CD4-positive, alpha-beta T cell treated with Interferon gamma for 1 hour (primary cell): Measurements from ENCODE around the gene OTOS.
A peak's percentile ranks its signal among the peaks of the same experiment; 100 is the strongest.

Source experiments
- DNase-seq: peaks from one replicate; pipeline ENCODE4 v3.0.0-alpha.2; 2020

Gene OTOS

DNA sequence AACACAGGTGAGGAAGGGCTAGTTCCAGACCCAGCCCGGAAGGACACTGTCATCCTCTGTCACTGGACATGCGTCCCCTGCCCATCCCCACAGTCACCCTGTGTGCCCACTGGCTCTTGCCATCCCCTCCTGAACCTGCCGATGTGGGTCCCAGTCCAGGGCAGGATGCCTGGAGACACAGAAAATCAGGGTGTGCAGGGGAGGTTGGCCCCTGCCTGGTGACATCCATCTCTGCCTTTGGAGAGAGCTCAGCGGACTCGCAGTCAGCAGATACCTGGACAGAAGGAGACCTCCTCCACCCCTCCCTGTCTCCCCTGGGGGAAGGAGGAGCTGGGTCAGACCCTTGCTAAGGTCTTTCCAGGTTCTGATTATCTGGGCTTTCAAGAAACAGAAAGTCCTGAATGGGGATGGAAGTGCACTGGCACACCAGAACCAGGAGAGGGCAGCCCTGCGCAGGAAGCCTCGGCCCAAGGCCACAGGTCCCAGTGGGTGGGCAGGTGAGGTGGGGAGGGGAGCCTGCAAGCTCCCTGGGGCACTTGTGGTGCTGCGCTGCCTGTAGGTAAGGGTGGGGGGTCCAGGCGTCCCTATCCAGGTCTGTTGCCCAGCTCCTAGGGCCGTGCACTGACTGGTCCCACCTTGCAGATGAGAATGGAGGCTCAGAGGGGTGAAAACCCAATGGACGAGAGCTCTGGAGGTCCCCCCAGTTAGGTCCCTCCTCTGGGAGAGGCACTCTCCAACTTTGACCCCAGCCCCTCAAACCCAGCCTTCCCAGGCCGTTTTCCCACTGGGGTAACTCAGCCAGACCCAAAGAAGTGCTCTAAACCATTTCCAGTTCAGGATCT lies 9.7 kb upstream of the OTOS start:
- DNase-seq, result no peak

GRCh38 chr2:240147911-240148587 lies 7.6 kb upstream of the OTOS start:
- DNase-seq, result no peak

GRCh38 chr2:240147382-240147781 lies 6.9 kb upstream of the OTOS start:
- no peak for DNase-seq

DNA sequence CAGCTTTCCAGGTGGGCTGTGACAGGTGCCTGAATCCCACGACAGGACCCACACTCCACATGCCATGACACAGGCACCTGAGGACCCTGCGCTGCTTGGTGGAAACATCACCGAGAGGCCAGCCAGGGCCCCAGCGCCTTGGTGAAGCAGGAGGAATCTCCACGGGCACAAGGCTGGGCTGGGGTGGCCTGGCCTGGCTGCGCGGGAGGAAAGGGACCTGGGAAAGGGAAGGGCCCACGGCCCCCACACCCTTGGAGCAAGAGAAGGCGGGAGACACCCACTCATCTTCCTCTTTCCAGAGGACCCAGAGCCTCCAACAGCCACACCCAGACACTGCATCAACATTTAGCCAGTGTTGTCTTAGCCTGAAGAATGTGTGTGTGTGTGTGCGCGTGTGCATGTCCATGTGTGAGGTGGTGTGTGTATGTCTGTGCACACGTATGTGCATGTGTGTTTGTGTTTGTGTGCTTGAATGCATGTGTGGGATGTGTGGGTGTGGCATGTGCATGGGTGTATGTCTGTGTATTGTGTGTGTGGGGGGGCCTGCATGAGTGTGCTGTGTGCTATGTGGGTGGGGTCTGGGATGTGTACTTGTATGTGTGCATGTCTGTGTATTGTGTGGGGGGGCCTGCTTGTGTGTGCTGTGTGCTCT lies 6.3 kb upstream of the OTOS start:
- DNase-seq, result no peak

DNA sequence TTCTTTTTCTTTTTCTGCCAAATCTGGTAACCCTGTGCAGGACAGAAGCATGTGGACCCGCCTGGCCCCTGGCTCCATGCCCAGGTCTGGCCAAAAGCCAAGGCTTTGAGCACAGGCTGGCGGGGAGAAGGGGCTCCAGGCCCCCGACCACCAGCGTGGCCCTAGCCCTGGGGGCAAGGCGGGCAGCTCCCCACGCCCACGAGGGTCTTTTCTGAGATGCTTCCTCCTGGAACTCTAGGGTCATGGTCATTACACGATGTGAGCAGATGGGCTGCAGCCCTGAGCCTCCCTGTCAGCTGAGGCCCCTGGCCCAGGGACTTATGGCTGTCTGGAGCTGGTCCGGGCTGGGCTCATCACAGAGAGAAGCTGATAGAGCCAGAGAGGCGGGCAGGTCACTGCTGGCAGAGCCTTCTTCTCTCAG lies 5.7 kb upstream of the OTOS start:
- no peak for DNase-seq

- no peak for DNase-seq
Measured at GRCh38 chr2:240145461-240145860, 5.0 kb upstream of the OTOS start.

DNA sequence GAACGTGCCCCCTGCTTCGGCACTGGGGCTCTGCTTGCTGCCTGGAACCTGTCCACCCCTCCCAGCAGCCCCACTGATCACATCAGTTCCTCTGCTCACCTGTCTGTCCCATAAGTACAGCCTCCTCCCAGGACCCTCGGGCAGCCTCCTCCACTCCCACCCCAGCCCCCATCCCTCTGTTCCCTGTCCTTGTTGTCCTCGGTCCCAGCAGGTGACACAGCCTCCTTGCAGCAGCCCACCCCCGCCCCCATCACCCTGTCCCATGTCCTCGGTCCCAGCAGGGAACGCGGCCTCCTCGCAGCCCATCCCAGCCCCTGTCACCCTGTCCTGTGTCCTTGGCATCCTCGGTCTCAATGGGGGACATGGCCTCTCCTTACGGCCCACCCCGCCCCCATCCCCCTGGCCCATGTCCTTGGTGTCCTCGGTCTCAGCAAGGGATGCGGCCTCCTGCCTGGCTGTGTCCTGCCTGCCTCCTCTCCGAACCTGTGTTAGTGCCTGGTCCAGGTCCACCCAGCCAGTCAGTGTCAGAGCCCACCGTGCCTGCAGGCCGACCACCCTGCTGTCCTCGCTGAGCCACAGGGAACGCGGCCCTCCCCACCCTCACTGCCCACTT lies 4.3 kb upstream of the OTOS start:
- DNase-seq, result no peak

DNA sequence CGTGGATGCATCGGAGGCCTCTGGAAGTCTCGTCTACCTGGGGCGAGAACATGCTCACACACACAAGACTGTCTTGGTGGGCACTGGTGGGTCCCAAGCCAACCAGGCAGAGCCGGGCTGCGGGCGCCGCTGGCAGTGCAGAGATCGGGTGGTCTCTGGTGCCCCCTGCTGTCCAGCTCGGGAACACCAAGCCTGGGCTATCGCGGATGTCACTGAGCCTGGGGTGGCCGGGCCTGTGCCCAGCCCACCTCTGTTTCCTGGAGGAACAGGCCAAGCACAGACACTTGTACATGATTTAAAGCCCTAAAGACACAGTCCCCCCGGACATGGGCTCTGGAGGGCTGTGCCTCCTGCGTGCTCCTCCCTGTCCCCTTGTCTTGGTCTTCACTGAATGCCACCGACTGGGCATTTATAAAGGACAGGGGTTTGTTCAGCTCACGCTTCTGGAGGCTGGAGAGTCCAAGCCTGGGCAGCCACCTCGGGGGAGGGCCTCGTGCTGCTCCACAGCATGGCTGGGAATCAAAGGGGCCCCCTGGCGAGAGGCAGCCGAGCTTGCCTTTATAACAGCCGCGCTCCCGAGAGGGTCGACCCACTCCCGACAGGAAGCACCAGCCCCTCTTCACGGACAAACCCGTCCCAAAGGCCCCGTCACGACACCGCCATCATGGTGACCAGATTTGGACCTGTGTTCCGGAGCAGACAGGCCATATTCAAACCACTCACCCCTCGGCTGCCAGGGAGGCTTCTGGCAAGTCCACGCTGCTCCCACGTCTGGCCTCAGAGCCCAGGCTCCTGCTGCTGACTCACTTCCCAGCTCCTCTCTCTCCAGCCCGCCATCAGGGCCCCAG lies 3.6 kb upstream of the OTOS start:
- peak; percentile 67 for DNase-seq

- DNase-seq, result no peak
Measured at GRCh38 chr2:240143276-240143675, 2.8 kb upstream of the OTOS start.

DNA sequence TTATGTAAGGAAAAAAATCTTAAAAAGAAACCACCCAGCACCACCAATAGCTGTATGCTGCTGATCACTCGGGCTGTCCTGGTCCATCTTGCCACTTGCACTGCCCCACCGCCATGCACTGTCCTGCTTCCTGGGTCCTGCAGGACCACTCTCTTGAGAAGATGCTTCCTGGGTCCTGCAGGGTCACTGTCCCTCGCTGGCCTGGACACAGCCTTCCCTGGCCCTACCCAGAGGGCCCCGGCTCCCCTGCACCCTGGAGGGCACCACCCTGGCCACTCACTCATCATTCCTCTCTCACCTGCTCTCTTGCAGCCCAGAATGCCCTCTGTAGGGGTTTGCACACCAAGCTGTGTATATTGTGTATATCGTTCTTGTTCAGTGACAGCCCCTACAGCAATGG lies 2.4 kb upstream of the OTOS start:
- no peak for DNase-seq

DNA sequence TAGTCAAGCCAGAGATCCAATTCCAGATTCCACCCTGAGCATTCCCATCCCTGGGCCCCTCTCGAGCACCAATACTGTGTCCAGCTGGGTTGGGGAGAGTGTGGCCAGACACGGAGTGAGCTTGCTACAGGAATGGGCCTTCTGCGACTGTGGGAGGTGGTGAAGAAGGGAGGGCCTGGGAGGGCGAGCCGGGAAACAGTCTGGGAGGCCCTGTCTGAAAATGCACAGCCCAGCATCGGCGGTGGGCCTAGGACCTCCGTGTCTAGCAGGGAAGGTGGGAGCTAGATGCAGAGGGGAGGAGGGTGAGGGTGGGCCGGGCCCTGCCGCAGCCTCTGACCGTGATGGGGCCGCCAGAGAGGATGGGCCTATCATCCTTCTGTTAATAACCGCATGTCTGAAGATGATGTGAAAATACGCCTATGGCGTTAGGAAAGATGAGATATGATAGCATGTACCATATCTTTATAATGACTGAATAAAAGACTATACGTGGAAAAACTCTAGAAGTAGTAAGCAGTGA lies 1.9 kb upstream of the OTOS start:
- no peak for DNase-seq

DNA sequence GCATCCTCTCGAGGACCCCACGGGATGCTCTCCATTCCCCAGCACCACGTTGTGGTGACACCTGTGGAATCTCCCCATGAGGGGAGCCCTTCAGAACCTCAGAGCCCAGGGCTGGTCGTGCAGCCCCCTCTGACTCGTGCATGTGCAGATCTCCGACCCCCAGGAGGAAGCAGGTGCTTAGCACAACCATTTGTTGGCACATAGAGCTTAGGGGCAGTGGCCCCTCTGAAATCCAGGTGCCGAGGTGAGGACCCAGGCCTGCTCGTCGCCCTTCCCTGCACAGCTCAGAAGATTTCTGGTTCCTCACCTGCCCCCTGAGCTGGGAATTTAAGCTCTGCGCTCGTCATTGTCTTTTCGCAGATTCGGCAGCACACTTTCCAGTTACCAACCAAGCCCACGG lies 1.3 kb upstream of the OTOS start:
- DNase-seq, result no peak

DNA sequence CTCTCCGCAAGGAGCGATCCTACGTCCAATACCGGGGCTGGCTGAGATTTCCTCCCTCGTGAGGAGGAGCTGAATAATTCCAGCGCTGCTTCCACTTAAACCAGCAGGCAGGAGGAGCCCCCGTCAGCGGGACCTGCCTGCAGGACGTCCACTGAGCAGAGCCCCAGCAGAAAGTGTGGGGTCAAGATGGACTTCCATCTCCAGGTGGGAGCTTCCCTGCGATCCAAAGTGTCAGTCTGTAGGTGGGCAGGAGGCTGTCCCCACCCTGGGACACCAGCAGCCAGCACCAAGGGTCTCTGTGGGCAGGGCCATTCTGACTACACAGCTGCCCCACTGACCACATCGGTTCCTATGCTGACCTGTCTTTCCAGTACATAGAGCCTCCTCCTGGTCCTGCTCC lies 462 bp upstream of the OTOS start:
- DNase-seq, result no peak

DNA sequence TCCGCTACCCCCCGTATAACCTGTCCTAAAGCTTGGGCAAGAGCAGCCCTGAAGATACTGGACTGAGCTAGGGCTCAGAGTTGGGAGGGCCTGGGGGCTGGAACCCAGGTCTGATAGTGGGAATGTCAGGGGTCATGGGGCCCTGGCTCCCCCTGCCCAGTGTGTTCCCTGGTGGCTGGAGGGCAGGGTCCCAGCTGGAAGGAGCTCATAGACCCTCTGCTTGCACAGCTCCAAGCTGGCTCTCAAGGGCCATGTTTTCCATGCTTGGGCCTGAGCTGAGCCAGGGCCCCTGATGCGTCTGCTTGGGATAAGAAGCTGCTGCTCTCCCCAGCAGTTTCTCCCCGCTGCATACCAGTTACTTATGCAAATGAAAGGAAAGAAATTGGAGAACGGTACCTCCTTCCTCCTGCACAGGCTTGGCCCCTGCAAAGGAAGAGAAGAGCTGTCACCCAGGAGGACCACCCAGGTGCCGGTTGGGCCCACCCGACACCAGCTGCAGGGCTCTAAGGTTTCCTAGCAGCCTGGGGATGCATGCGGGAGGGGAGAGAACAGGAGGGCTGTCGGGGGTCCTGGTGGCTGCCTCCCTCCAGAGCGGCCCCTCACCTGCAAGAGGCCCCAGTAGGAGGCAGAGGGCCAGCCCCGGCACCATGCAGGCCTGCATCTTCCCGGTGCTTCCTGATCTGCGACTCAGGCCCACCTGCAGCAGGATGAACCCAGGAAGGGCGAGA lies 628 bp downstream of the OTOS start:
- no peak for DNase-seq

DNA sequence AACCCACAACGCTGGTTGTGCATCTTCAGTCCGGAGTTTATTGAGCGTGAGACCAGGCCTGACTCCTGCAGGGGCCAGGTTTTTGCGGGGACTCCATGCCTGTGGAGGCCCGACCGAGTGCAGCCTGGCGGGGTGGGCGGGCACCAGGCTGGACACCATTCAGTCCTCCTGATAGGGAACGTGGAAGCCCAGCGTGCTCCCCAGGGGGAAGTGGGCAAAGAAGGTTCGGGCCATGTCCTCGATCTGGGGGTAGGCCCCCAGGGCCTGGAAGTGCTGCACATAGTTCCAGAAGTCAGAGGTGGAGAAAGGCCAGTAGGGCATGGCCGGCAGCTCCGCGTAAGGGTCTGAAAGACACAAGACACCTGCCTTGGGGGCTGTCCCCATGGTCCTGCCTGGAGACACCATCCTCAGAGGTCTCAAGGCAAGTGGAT lies 1.4 kb downstream of the OTOS start:
- no peak for DNase-seq

DNA sequence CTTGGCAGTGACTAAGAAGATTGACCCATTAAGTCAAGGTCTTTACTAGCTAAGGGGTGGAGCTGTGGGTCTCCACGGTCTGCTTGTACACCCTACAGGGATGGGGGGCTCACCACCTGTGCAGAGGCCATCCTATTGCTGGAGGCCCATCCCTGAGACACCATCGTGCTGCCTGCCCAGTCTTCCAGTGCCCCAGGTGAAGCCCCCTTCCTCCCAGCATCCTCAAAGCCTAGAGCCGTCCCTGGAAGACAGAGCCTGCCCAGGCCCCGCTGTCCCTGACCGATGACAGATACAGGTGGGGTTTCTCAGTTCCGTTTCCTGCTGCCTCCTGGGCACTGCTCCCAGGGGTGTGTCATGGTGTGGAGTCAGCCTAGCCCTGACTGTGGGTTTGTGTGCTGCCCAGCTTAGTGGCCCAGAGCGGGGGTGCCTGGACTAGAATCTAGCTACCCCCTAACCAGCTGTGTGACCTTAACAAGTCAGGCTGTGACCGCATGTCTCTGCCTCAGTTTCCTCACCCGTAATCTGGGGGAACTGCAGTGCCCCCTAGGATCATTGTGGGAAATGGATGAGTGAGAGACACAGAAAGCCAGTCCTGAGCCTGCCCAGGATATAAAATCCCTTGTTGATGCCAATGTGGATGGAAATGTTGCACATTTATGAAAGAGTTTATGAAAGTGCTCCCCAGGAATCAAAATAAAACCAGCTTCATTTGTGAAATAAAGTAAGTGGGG lies 2.0 kb downstream of the OTOS start:
- DNase-seq, result no peak

DNA sequence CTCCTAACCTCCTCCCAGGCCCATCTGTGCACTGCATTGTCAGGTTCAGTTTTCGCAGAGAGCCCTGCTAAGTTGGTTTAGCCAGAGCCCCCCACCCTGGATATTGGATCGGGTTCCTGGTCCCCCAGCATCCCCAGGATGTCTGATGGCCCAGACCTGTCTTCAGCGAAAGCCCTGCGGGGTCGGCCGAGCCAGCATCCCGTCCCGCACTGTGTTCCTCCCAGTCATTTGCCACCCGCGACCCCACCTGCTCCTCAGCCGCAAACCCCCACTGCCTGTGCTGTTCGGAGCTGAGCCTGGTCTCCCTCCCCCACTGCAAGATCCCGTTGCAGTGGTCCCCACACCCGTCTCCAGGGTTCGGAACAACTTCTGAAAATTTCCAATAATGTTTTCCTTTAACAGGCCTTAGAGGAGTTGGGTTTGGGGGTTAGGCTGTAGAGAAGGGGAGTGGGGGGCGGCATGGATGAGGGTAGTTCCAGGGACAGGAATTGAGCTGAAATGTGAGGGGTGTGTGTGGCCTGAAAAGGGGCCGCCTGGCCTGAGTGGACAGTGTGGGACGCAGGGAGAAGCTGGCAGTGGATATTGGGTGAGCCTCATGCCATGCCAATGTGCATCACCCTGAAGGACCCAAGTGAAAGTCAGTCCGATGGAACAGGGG lies 2.7 kb downstream of the OTOS start:
- no peak for DNase-seq

- DNase-seq, result no peak
Measured at GRCh38 chr2:240136671-240137292, 3.7 kb downstream of the OTOS start.

GRCh38 chr2:240136013-240136670 lies 4.3 kb downstream of the OTOS start, which contains the start of gene COPS9:
COPS9 (minus strand) TSS chr2:240136305; CDS start chr2:240136284, 21 bp downstream.
- DNase-seq, result peak; percentile 85
